IgD-negative memory B cell (primary cell): ENCODE results near the gene DTX2. TPM values are rescaled to one million over a fixed set of nuclear protein-coding genes. Genes with fewer than 3 reads are reported as not detected.
A peak's percentile ranks its signal among the peaks of the same experiment; 100 is the strongest.
"Not testable (repeated sequence)": the region's sequence is repeated elsewhere in the genome, so short reads cannot be mapped to it uniquely, and the experiment has no call there.

Experiments used
- H3K27ac Mint-ChIP-seq, 3 donors: one replicate each; pipeline ENCODE4 v1.8.0; 2020 to 2022; ENCODE audit warnings: mild to moderate bottlenecking in 3 of 3, mixed read lengths in 3 of 3, moderate library complexity in 1 of 3
- H3K27me3 Mint-ChIP-seq: one replicate; pipeline ENCODE4 v1.8.0; 2021; ENCODE audit warnings: mixed read lengths
- H3K36me3 Mint-ChIP-seq: one replicate; pipeline ENCODE4 v1.8.0; 2020; ENCODE audit warnings: mild to moderate bottlenecking, mixed read lengths
- H3K4me1 Mint-ChIP-seq, 3 donors: one replicate each; pipeline ENCODE4 v1.8.0; 2020 to 2022; ENCODE audit warnings: mixed read lengths in 3 of 3, mild to moderate bottlenecking in 1 of 3
- H3K4me3 Mint-ChIP-seq, 4 donors: one replicate each; pipeline ENCODE4 v1.8.0; 2020 to 2022; ENCODE audit warnings: mild to moderate bottlenecking in 4 of 4, mixed read lengths in 4 of 4, moderate library complexity in 3 of 4
- H3K9me3 Mint-ChIP-seq, 3 donors: one replicate each; pipeline ENCODE4 v1.8.0; 2020 to 2021; ENCODE audit warnings: mixed read lengths in 3 of 3, mild to moderate bottlenecking in 1 of 3
- polyA plus RNA-seq: library from polyadenylated mRNA; unstranded; fragments of 300-500 nt; fragmentation: Illumina TruSeq; gene quantifications from one replicate; pipeline ENCODE4 v1.2.3, GENCODE V29; 2021

Gene DTX2
- polyA plus RNA-seq, 1 donor from 2014 or later: 19.9 TPM

DNA sequence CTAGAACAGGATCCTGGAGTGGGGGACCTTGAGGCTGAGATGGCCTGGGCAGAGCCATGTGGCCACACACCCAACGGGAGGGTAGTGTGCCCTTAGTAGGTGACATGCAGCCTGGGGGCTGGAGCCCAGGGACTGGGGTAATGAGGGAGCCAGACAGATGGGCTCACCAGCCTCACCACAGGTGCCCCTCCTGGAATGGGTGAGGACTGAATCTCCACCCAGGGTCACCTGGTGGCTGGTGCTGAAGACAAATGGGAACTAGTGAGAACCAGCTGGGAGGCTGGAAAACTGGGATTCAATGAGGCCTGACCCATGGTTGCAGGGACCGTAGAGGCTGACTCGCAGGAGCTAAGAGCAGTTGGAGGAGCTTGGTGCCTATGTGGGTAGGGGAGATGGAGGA, 30.7 kb upstream of the DTX2 start:
- peak overlapping the region in 1 of 4 donors; percentile 43 for H3K4me3 Mint-ChIP-seq
- H3K4me1 Mint-ChIP-seq: peaks cover 0 to 2% (median 1%) of the 10 kb centered on the region in 3 donors
- no peaks in the 10 kb centered on the region for H3K36me3 Mint-ChIP-seq
- H3K27ac Mint-ChIP-seq: no peak overlapping the region
- H3K27me3 Mint-ChIP-seq: no peaks in the 10 kb centered on the region
- H3K9me3 Mint-ChIP-seq: no peaks in the 10 kb centered on the region

- peak overlapping the region in 1 of 3 donors; percentile 31 for H3K27ac Mint-ChIP-seq
- H3K36me3 Mint-ChIP-seq, H3K9me3 Mint-ChIP-seq, H3K4me3 Mint-ChIP-seq, H3K4me1 Mint-ChIP-seq, H3K27me3 Mint-ChIP-seq: not testable (repeated sequence)
Measured at GRCh38 chr7:76437873-76438272, 23.6 kb upstream of the DTX2 start.

DNA sequence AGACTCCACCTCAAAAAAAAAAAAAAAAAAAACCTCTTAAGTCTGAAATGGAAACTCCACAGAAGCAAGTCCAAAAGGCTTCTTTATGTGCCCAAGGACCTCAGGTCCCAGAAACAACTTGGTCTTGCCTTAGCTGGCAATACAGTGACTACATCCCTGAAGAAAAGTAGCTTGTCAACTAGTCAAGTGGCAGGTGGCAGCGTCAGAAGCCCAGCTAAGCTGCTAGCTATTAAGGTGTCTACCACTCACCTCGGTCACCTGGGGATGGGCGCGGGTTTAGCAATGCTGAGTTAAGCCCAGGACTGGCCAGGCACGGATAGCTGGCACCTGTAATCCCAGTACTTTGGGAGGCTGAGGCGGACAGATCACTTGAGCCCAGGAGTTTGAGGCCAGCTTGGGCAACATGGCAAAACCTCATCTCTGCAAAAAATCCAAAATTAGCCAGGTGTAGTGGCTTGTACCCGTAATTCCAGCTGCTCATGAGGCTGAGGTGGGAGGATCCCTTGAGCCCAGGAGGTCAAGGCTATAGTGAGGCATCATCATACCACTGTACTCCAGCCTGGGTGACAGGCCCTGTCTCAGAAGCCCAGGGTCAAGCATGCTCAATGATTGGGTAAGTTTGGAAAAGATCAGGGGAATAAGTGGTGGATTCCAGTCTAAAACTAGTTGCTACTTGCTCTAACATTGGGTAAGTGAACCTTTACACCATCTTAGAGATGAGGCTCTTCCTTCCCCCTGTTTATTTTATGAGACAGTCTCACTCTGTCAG, 22.2 kb upstream of the DTX2 start:
- not testable (repeated sequence) for H3K4me3 Mint-ChIP-seq, H3K27ac Mint-ChIP-seq, H3K9me3 Mint-ChIP-seq, H3K4me1 Mint-ChIP-seq, H3K27me3 Mint-ChIP-seq, H3K36me3 Mint-ChIP-seq

GRCh38 chr7:76440404-76440803, 21.1 kb upstream of the DTX2 start:
- H3K4me1 Mint-ChIP-seq, H3K27ac Mint-ChIP-seq, H3K36me3 Mint-ChIP-seq, H3K27me3 Mint-ChIP-seq, H3K9me3 Mint-ChIP-seq: not testable (repeated sequence)
- peak overlapping the region in 1 of 4 donors; percentile 7 for H3K4me3 Mint-ChIP-seq

GRCh38 chr7:76441792-76442191, 19.7 kb upstream of the DTX2 start:
- not testable (repeated sequence) for H3K27me3 Mint-ChIP-seq, H3K9me3 Mint-ChIP-seq, H3K4me3 Mint-ChIP-seq, H3K27ac Mint-ChIP-seq, H3K36me3 Mint-ChIP-seq, H3K4me1 Mint-ChIP-seq

DNA sequence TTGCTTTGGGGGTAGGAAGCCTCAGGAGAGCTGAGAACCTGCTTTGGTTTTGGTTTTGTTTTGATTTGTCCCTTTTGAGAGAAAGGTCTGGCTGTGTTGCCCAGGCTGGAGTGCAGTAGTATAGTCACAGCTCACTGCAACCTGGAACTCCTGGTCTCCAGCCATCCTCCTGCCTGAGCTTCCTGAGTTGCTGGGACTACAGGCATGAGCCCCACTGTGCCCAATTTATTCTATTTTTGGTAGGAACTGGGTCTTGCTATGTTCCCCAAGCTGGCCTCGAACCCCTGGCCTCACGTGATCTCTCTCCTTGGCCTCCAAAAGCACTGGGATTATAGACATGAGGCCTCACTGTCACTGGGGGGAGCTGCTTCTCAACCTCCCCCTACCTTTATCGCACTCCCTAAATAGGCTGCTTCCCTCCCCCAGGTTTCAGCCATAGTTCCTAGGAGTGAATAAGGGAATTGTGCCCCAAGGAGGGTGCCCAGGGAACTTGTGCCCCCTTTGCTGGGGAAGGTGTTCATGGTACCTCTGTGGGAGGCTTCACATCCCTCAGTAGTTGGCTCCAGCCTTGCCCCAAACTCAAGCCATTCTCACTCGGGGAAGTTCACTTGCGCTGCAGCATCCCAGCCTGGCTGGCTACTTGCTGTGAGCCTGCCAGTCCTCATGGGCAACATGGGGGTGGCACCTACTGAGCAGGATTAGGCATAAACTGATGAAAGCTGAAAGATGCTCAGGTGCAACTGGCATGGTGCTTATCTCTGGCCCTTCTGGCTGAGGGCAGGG, 18.7 kb upstream of the DTX2 start:
- H3K27me3 Mint-ChIP-seq, H3K4me1 Mint-ChIP-seq, H3K27ac Mint-ChIP-seq, H3K4me3 Mint-ChIP-seq, H3K9me3 Mint-ChIP-seq, H3K36me3 Mint-ChIP-seq: not testable (repeated sequence)

DNA sequence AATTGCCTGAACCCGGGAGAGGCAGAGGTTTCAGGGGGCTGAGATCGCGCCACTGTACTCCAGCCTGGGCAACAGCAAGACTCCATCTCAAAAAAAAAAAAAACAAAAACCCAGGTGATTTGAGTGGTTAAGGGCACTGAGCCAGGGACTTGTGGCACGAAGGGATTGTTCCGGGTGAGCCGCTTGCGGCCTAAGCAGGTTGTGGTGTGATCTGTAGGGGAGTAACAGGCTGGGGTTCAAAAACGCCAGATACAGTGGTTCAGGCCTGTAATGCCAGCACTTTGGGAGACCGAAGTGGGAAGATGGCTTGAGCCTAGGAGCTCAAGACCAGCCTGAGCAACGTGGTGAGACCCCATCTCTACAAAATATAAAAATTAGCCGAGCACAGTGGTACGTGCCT, 17.7 kb upstream of the DTX2 start:
- H3K36me3 Mint-ChIP-seq, H3K27me3 Mint-ChIP-seq, H3K4me1 Mint-ChIP-seq, H3K9me3 Mint-ChIP-seq, H3K4me3 Mint-ChIP-seq, H3K27ac Mint-ChIP-seq: not testable (repeated sequence)

- not testable (repeated sequence) for H3K4me1 Mint-ChIP-seq, H3K9me3 Mint-ChIP-seq, H3K27me3 Mint-ChIP-seq, H3K27ac Mint-ChIP-seq, H3K36me3 Mint-ChIP-seq
- peak overlapping the region in 2 of 4 donors; percentile 47 to 81 for H3K4me3 Mint-ChIP-seq
Measured at GRCh38 chr7:76445577-76446008, 15.9 kb upstream of the DTX2 start.

DNA sequence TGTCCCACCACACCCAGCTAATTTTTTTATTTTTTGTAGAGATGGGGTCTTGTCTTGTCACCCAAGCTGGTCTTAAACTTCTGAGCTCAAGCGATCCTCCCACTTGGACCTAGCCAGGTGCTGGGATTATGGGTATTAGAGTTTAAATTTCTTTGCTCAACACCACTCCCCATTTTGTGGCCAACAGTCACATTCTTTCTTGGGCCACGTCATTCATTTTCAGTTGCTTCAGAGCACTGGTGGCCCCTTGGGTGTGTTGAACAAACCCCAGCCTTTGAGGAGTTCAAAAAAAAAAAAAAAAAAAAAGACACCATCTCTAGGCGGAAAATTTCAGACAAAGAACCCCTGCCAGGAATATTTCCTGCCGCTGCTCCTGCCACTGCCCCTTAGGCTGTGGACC, 4.5 kb upstream of the DTX2 start:
- H3K27ac Mint-ChIP-seq, H3K4me3 Mint-ChIP-seq, H3K4me1 Mint-ChIP-seq, H3K9me3 Mint-ChIP-seq, H3K36me3 Mint-ChIP-seq, H3K27me3 Mint-ChIP-seq: not testable (repeated sequence)

DNA sequence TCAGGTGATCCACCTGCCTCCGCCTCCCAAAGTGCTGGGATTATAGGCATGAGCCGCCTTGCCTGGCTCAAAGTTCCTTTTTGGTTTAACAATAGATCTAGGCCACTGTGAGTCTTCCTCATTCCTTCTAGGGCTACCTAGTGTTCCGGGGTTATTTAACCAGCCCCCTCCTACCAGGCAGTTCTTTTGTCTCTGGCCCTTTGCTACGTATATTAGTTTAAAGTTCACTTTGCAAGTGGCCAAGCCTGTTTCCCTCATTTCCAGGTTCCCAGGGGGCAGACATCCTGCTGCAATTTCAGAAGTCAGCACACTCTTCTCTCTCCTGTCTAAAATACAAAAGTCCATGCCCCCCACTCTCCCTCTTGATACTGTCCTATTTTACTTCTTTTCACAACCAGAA, 3.0 kb upstream of the DTX2 start:
- H3K36me3 Mint-ChIP-seq: not testable (repeated sequence)

GRCh38 chr7:76460767-76461166, 742 bp upstream of the DTX2 start:
- H3K27me3 Mint-ChIP-seq, H3K27ac Mint-ChIP-seq, H3K4me3 Mint-ChIP-seq, H3K9me3 Mint-ChIP-seq, H3K36me3 Mint-ChIP-seq, H3K4me1 Mint-ChIP-seq: not testable (repeated sequence)

More for the DNA sequence above, 3.0 kb upstream of the DTX2 start:
- not testable (repeated sequence) for H3K27me3 Mint-ChIP-seq, H3K27ac Mint-ChIP-seq, H3K9me3 Mint-ChIP-seq, H3K4me1 Mint-ChIP-seq, H3K4me3 Mint-ChIP-seq

DNA sequence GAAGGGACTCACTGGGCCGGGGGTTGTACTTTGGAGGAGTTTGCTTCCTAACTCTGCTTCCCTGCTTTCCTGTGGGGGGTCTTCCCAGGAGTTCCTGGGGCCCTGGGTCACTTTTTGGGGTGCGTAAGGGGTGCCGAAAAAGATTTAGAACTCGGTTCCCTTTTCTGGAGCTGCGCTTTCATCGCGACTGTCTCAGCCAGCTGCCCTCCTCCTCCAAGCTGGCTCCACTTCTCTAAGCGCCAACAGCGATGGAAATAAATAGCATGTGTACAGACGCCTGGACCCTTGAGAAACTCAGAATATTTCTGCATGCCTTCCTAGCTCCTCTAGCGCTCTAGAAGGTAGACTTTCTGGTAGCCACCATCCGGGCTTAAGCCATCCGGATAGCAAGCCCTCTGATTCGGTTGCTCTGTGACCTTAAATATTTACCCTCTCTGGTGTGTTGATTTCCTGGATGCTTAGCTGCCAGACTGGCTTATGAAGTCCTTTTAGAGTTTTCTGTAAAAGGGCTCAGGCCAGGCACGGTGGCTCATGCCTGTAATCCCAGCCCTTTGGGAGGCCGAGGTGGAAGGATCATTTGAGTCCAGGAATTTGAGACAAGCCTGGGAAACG, 868 bp downstream of the DTX2 start:
- H3K9me3 Mint-ChIP-seq, H3K4me1 Mint-ChIP-seq, H3K27me3 Mint-ChIP-seq, H3K36me3 Mint-ChIP-seq, H3K4me3 Mint-ChIP-seq, H3K27ac Mint-ChIP-seq: not testable (repeated sequence)

- not testable (repeated sequence) for H3K27me3 Mint-ChIP-seq, H3K9me3 Mint-ChIP-seq, H3K4me1 Mint-ChIP-seq, H3K36me3 Mint-ChIP-seq, H3K27ac Mint-ChIP-seq, H3K4me3 Mint-ChIP-seq
Measured at GRCh38 chr7:76464959-76465358, 3.5 kb downstream of the DTX2 start.

DNA sequence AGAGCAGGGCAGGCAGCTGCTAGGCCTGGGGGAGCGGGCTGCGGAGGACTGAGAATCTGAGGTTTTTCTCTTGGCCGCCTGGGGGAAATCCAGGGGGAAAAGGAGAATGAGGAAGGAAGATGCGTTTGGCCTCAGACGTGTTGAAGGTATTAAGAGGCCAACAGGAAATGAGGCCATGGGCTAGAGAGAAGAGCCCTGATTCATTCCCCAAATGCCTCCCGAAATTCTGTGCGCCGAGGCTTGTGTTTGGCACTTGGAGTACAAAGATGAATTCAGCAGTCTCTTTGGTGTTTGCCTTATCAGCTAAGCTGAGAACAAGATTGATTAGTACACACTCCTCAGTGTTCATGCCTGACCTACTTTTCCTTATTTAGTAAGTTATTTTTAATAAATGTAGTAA, 4.4 kb downstream of the DTX2 start:
- H3K36me3 Mint-ChIP-seq, H3K27ac Mint-ChIP-seq, H3K4me1 Mint-ChIP-seq, H3K9me3 Mint-ChIP-seq, H3K4me3 Mint-ChIP-seq, H3K27me3 Mint-ChIP-seq: not testable (repeated sequence)

- H3K36me3 Mint-ChIP-seq, H3K27me3 Mint-ChIP-seq, H3K9me3 Mint-ChIP-seq, H3K27ac Mint-ChIP-seq, H3K4me3 Mint-ChIP-seq, H3K4me1 Mint-ChIP-seq: not testable (repeated sequence)
Measured at GRCh38 chr7:76467743-76468404, 6.4 kb downstream of the DTX2 start.
